Loucy (cell line): ENCODE measurements around the gene HSPA12B.

Source experiments
- H2AFZ ChIP-seq: fragments of 200-600 bp; sonication (generic); 2 replicates; pipeline ENCODE4 v1.6.0; 2016; ENCODE audit warnings: antibody characterized with exemption, mild to moderate bottlenecking, low read length, moderate library complexity
- H3F3A ChIP-seq: fragments of 200-600 bp; 2 replicates; pipeline ENCODE4 v1.6.0; 2016; ENCODE audit warnings: antibody characterized with exemption, low read depth, mild to moderate bottlenecking
- H3K27me3 ChIP-seq: fragments of 200-600 bp; sonication (generic); 2 replicates; pipeline ENCODE4 v1.6.1; 2014; ENCODE audit warnings: low read length, mild to moderate bottlenecking; ENCODE audit not compliant: insufficient read depth, poor library complexity, severe bottlenecking
- H3K36me3 ChIP-seq: fragments of 200-600 bp; sonication (generic); 2 replicates; pipeline ENCODE4 v1.6.1; 2016; ENCODE audit warnings: low read length; ENCODE audit not compliant: insufficient read depth
- H3K4me1 ChIP-seq: fragments of 200-600 bp; sonication (generic); 2 replicates; pipeline ENCODE4 v1.5.1; 2014; ENCODE audit warnings: low read length, mild to moderate bottlenecking; ENCODE audit not compliant: insufficient read depth, poor library complexity, severe bottlenecking
- H3K4me2 ChIP-seq: fragments of 200-600 bp; sonication (generic); 2 replicates; pipeline ENCODE4 v1.6.0; 2014; ENCODE audit warnings: antibody characterized with exemption, low read length, low read depth, mild to moderate bottlenecking; ENCODE audit not compliant: poor library complexity, severe bottlenecking
- H3K4me3 ChIP-seq: fragments of 200-600 bp; sonication (generic); 2 replicates; pipeline ENCODE4 v1.5.1; 2014; ENCODE audit warnings: low read length, mild to moderate bottlenecking, mixed read lengths; ENCODE audit not compliant: poor library complexity, severe bottlenecking
- H3K79me2 ChIP-seq: fragments of 200-600 bp; sonication (generic); 2 replicates; pipeline ENCODE4 v1.6.1; 2014; ENCODE audit warnings: low read length; ENCODE audit not compliant: insufficient read depth
- H3K9ac ChIP-seq: fragments of 200-600 bp; sonication (generic); 2 replicates; pipeline ENCODE4 v1.6.0; 2014; ENCODE audit warnings: mild to moderate bottlenecking, low read depth, low read length, moderate library complexity; ENCODE audit not compliant: poor library complexity, severe bottlenecking
- H3K9me2 ChIP-seq: fragments of 200-600 bp; sonication (generic); replicated peaks from 2 replicates; pipeline ENCODE4 v1.6.1; 2016; ENCODE audit warnings: low read depth, low read length, mixed read lengths
- H3K9me3 ChIP-seq: fragments of 200-600 bp; sonication (generic); 2 replicates; pipeline ENCODE4 v1.6.1; 2014; ENCODE audit warnings: mild to moderate bottlenecking, antibody characterized with exemption, low read length, low read depth; ENCODE audit not compliant: insufficient read depth
- H4K20me1 ChIP-seq: fragments of 200-600 bp; sonication (generic); 2 replicates; pipeline ENCODE4 v1.6.0; 2014; ENCODE audit warnings: antibody characterized with exemption, low read length, mild to moderate bottlenecking; ENCODE audit not compliant: insufficient read depth, poor library complexity, severe bottlenecking
- CTCF ChIP-seq: fragments of 200-600 bp; sonication (generic); conservative IDR thresholded peaks from 2 replicates; pipeline ENCODE4 v1.5.1; 2014; ENCODE audit warnings: mild to moderate bottlenecking, antibody characterized with exemption, low read length
- EZH2phosphoT487 ChIP-seq: fragments of 200-600 bp; IDR thresholded peaks from 2 replicates; pipeline ENCODE4 v1.6.1; 2018; ENCODE audit warnings: antibody characterized with exemption, mild to moderate bottlenecking, moderate library complexity, borderline replicate concordance

The HSPA12B gene

GRCh38 chr20:3710011-3710466, 22.4 kb upstream of the HSPA12B start:
- no peak overlapping the region for H2AFZ ChIP-seq
- TF ChIP-seq CTCF = no peak; the same call in 1 of the 2 replicates
- TF ChIP-seq EZH2phosphoT487 = no peak
- no peaks in the 10 kb centered on the region for H3K27me3 ChIP-seq
- no peaks in the 10 kb centered on the region for H3K9me3 ChIP-seq
- H3K4me1 ChIP-seq = peaks cover 3% of the 10 kb centered on the region
- H3K4me2 ChIP-seq = peak overlapping the region; percentile 35
- no peaks in the 10 kb centered on the region for H3K9me2 ChIP-seq
- H3K36me3 ChIP-seq = no peaks in the 10 kb centered on the region
- no peaks in the 10 kb centered on the region for H4K20me1 ChIP-seq
- H3K4me3 ChIP-seq = no peak overlapping the region
- no peak overlapping the region for H3K9ac ChIP-seq
- no peaks in the 10 kb centered on the region for H3K79me2 ChIP-seq
- no peaks in the 10 kb centered on the region for H3F3A ChIP-seq

DNA sequence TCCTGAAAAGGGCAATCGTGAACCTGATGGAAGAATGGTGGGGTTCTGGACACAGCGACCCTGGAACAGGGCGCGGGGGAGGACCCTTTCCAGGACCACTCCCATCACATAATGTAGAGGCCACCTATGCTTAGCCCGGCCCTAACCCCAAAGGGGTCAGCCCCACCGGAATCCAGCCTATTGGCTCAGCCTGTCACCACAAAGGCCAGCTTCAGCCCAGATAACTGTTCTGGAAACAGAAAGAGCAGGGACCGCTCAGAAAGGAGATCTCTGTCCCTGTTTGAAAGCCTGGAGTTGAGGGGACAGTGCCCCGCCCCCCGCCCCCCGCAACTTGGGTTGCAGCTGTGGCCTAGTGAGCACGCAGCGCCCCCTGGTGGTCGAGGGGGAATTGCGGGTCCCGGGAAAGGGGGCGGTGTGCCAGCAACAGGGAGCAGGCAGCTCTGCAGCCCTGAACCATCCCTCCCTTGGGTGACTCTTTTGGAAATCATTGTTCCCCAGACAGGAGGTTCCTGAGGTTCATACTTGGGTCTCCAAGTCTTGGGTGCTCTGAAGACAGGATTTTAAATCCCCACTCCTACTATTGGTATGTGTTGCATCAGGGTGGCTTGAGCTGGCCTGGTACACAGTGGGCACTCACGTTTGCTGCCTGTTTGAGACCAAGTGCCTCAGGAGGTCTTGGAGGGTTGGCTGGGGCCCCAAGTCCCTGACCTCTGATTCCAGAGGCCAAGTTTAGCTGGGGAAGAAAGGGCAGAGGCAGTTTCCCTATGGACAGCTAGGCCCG, 21.6 kb upstream of the HSPA12B start:
- no peak overlapping the region for H3K4me3 ChIP-seq
- no peaks in the 10 kb centered on the region for H3K9me3 ChIP-seq
- no peaks in the 10 kb centered on the region for H3K27me3 ChIP-seq
- H3K79me2 ChIP-seq = no peaks in the 10 kb centered on the region
- peaks cover 3% of the 10 kb centered on the region for H3K4me1 ChIP-seq
- no peaks in the 10 kb centered on the region for H3K36me3 ChIP-seq
- no peaks in the 10 kb centered on the region for H4K20me1 ChIP-seq
- H3F3A ChIP-seq = no peaks in the 10 kb centered on the region
- H2AFZ ChIP-seq = no peak overlapping the region
- peak overlapping the region; percentile 35 for H3K4me2 ChIP-seq
- H3K9me2 ChIP-seq = no peaks in the 10 kb centered on the region
- no peak overlapping the region for H3K9ac ChIP-seq
- TF ChIP-seq CTCF (peak; percentile 92), EZH2phosphoT487 (no peak)

DNA sequence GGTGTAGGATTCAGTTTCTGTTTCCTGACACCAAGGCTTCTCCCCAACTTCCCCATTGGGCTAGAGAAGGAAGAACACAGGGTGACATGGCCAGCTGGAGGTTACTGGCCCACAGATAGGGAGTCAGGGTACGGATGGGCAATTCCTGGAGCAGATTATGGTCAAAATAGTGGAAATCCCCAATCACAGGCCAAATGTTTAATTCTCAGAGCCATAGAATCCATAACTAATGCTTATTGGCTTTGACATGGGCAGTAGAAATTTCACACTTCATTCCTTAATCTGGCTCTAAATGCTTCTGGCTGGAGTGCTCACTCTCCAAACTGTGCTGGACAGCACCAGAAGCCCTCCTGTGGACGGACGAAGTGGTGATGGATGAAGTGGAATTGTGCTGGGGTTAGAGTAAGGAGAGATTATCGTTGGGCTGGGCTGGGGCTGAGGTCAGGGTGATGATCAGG, 21.0 kb upstream of the HSPA12B start:
- Histone ChIP-seq H2AFZ (no peak overlapping the region), H3F3A (no peaks in the 10 kb centered on the region), H3K27me3 (no peaks in the 10 kb centered on the region), H3K36me3 (no peaks in the 10 kb centered on the region), H4K20me1 (no peaks in the 10 kb centered on the region), H3K4me3 (no peak overlapping the region), H3K4me2 (no peak overlapping the region), H3K9ac (no peak overlapping the region), H3K9me2 (no peaks in the 10 kb centered on the region), H3K79me2 (no peaks in the 10 kb centered on the region), H3K4me1 (peaks cover 3% of the 10 kb centered on the region), H3K9me3 (no peaks in the 10 kb centered on the region)
- no peak for TF ChIP-seq EZH2phosphoT487
- no peak for TF ChIP-seq CTCF
